ENCODE data around the gene P2RX6. TPM values are rescaled to one million over a fixed set of nuclear protein-coding genes. Genes with fewer than 3 reads are reported as not detected.

Gene P2RX6
- total and polyA plus RNA-seq, 2 of the 4 experiments (the other 2 are of a cell fraction), result 0.90 to 1.6 TPM

DNA sequence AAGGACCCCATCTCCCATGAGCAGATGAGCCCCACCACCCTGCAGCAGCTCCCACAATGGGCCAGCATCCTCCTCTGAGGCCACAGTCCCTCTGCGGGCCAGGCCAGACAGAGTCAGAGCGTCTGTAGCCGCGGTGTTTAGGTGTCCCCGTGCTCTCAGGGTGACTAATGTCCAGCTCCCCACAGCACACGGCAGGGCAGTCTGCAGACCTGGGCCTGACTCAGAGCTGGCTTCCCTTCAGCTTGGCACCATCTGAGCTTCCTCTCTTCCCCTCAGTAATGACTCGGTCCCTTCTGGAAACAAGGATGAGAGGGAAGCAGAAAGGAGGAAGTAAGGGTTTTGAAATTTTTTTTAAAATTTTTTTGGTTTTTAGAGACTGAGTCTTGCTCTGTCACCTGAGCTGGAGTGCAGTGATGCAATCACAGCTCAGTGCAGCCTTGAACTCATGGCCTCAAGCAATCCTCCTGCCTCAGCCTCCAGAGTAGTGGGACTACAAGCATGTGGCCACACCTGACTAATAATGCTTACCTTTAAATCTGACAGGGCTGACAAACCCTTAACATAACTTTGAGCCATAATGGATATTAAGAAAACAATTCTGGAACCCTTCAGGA, 59.2 kb downstream of the P2RX6 start:
- Histone ChIP-seq H2BK20ac (ENCODE audit: low read depth, low read length) (no peak overlapping the region), H3K79me1 (ENCODE audit: low read depth in 1 of 2, low read length in 2 of 2) (no peaks in the 10 kb centered on the region), H2BK120ac (ENCODE audit: low read depth, low read length) (no peak overlapping the region), H2BK15ac (ENCODE audit: low read depth, low read length) (no peak overlapping the region), H3K56ac (ENCODE audit: extremely low read depth, insufficient read depth, low read length) (no peak overlapping the region), H3K4ac (ENCODE audit: low read depth, low read length) (no peak overlapping the region), H3K14ac (replicated peaks; ENCODE audit: low read depth, low read length) (no peak overlapping the region), H4K91ac (ENCODE audit: insufficient read depth, low read depth, low read length) (no peak overlapping the region), H3K36me3 (ENCODE audit: control insufficient read depth, insufficient read depth, low read length) (no peaks in the 10 kb centered on the region), H3K27me3 (ENCODE audit: control insufficient read depth, insufficient read depth, low read length) (peaks cover 12% of the 10 kb centered on the region; the same call in 1 of the 2 replicates), H3K9ac (ENCODE audit: low read depth, low read length) (no peak overlapping the region), H2AFZ (replicated peaks; ENCODE audit: low read length, poor library complexity) (peak overlapping the region; percentile 76), H2AK9ac (replicated peaks; ENCODE audit: low read depth, low read length, poor library complexity) (no peak overlapping the region), H4K5ac (ENCODE audit: low read depth, low read length) (no peak overlapping the region), H3K18ac (ENCODE audit: low read depth, low read length) (no peak overlapping the region), H4K8ac (ENCODE audit: low read depth in 2 of 2, low read length in 2 of 2) (no peak overlapping the region), H3K9me3 (ENCODE audit: control insufficient read depth, insufficient read depth, low read length) (peaks cover 10% of the 10 kb centered on the region; the same call in 1 of the 2 replicates), H2BK5ac (ENCODE audit: low read depth, low read length, poor library complexity, severe bottlenecking) (no peak overlapping the region), H4K20me1 (ENCODE audit: insufficient read depth, low read length) (no peaks in the 10 kb centered on the region), H3K4me2 (ENCODE audit: low read depth, low read length) (no peak overlapping the region), H2AK5ac (ENCODE audit: low read depth, low read length) (peak overlapping the region; percentile 18; the same call in 1 of the 2 replicates), H3K27ac (ENCODE audit: insufficient read depth, low read length) (no peak overlapping the region), H3K4me1 (ENCODE audit: control insufficient read depth, insufficient read depth, low read length) (peaks cover 3% of the 10 kb centered on the region), H3K4me3 (ENCODE audit: insufficient read depth, low read depth, low read length) (no peak overlapping the region), H3K9me1 (ENCODE audit: insufficient read depth, low read length) (peaks cover 5% of the 10 kb centered on the region; the same call in 1 of the 2 replicates), H3K23ac (ENCODE audit: low read depth, low read length) (no peak overlapping the region)
- BruUV-seq (replicated peaks), result no TSS peak
- intact Hi-C loops (cut with micrococcal nuclease), result no loop called here
- CTCF ChIA-PET, result no interaction called here
- WGBS, 2 experiments (ENCODE audit: extremely low coverage in 2 of 2, insufficient read length in 1 of 2), result no CpG with 5 or more reads among the region's 7 CpGs
- dilution Hi-C loops (cut with HindIII; ENCODE audit: low sequenced_read_pairs, unreplicated experiment), result no loop called here
- POLR2A ChIA-PET (ENCODE audit: unreplicated experiment), result no interaction called here
- TF ChIP-seq CEBPB (IDR thresholded peaks at IDR 0.05; ENCODE audit: low read depth, low read length), result peak; percentile 65
- TF ChIP-seq BHLHE40 (IDR thresholded peaks at IDR 0.05; ENCODE audit: low read depth, low read length), result peak; percentile 69
- TF ChIP-seq, protein P1, sequence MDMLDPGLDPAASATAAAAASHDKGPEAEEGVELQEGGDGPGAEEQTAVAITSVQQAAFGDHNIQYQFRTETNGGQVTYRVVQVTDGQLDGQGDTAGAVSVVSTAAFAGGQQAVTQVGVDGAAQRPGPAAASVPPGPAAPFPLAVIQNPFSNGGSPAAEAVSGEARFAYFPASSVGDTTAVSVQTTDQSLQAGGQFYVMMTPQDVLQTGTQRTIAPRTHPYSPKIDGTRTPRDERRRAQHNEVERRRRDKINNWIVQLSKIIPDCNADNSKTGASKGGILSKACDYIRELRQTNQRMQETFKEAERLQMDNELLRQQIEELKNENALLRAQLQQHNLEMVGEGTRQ (IDR thresholded peaks at IDR 0.05; ENCODE audit: low read depth, low read length), result no peak
- no peak for TF ChIP-seq FOS (IDR thresholded peaks at IDR 0.05; ENCODE audit: low read depth, low read length)
- no peak for TF ChIP-seq SMC3 (IDR thresholded peaks at IDR 0.05; ENCODE audit: low read depth, low read length)
- TF ChIP-seq CHD1 (IDR thresholded peaks at IDR 0.05; ENCODE audit: low read depth, low read length), result no peak
- TF ChIP-seq, protein P2, sequence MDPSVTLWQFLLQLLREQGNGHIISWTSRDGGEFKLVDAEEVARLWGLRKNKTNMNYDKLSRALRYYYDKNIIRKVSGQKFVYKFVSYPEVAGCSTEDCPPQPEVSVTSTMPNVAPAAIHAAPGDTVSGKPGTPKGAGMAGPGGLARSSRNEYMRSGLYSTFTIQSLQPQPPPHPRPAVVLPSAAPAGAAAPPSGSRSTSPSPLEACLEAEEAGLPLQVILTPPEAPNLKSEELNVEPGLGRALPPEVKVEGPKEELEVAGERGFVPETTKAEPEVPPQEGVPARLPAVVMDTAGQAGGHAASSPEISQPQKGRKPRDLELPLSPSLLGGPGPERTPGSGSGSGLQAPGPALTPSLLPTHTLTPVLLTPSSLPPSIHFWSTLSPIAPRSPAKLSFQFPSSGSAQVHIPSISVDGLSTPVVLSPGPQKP (IDR thresholded peaks at IDR 0.05; ENCODE audit: borderline replicate concordance, low read depth, low read length), result no peak
- no peak for TF ChIP-seq MAZ (IDR thresholded peaks at IDR 0.05; ENCODE audit: borderline replicate concordance, low read depth, low read length)
- no peak for TF ChIP-seq MXI1 (IDR thresholded peaks at IDR 0.05; ENCODE audit: borderline replicate concordance, low read depth, low read length)
- TF ChIP-seq NFE2L2 (IDR thresholded peaks at IDR 0.05; ENCODE audit: low read depth, low read length), result no peak
- TF ChIP-seq RAD21 (IDR thresholded peaks at IDR 0.05; ENCODE audit: low read length), result no peak
- peak; percentile 91 for ATAC-seq (ENCODE audit: low read depth)
- in situ Hi-C loops (cut with MboI; ENCODE audit: low sequenced_read_pairs), result no loop called here
- DNase-seq, result peak; percentile 83
